Panc1 (cell line): ENCODE results near the gene POTEJ.
"Not testable (repeated sequence)": the region's sequence is repeated elsewhere in the genome, so short reads cannot be mapped to it uniquely, and the experiment has no call there.

ENCODE experiments used
- CTCF ChIP-seq: fragments of 450-650 bp; IDR thresholded peaks from 2 replicates; pipeline ENCODE4 v1.5.1; 2017; ENCODE audit warnings: mild to moderate bottlenecking
- POLR2AphosphoS5 ChIP-seq: IDR thresholded peaks from 2 replicates; pipeline ENCODE4 v1.6.1; 2012; ENCODE audit warnings: mild to moderate bottlenecking, low read depth, low read length, moderate library complexity
- REST ChIP-seq, 2 experiments: IDR thresholded peaks; 2 replicates each; pipeline ENCODE4 v1.6.1; 2011 to 2012; ENCODE audit warnings: low read depth in 2 of 2, control low read depth in 1 of 2, low read length in 1 of 2, mild to moderate bottlenecking in 1 of 2, moderate library complexity in 1 of 2; ENCODE audit not compliant: insufficient read depth in 1 of 2
- SIN3A ChIP-seq: IDR thresholded peaks from 2 replicates; pipeline ENCODE4 v1.6.1; 2012; ENCODE audit warnings: low read depth, mild to moderate bottlenecking, low read length, moderate library complexity, borderline replicate concordance; ENCODE audit not compliant: insufficient read depth
- TCF7L2 ChIP-seq: IDR thresholded peaks from 2 replicates; pipeline ENCODE4 v1.6.1; 2011; ENCODE audit warnings: mild to moderate bottlenecking, low read depth, low read length, inconsistent platforms

GRCh38 chr2:130596757-130597156, 14.5 kb upstream of the POTEJ start:
- TF ChIP-seq CTCF; POLR2AphosphoS5; SIN3A; REST (IDR thresholded peaks at IDR 0.05; ENCODE audit: insufficient read depth in 1 of 2, low read depth in 2 of 2, low read length in 1 of 2); TCF7L2: not testable (repeated sequence)
